IPS-15b (cell line): Measurements from ENCODE around the gene SCRT2.
A peak's percentile ranks its signal among the peaks of the same experiment; 100 is the strongest.
"Not testable (repeated sequence)": the region's sequence is repeated elsewhere in the genome, so short reads cannot be mapped to it uniquely, and the experiment has no call there.

Experiments used
- H3K27me3 ChIP-seq: one replicate; pipeline ENCODE4 v1.6.1; 2013; ENCODE audit warnings: low read length; ENCODE audit not compliant: control insufficient read depth, insufficient read depth
- H3K36me3 ChIP-seq: one replicate; pipeline ENCODE4 v1.6.1; 2013; ENCODE audit warnings: low read length; ENCODE audit not compliant: control insufficient read depth, insufficient read depth
- H3K4me1 ChIP-seq: one replicate; pipeline ENCODE4 v1.6.1; 2013; ENCODE audit warnings: mild to moderate bottlenecking, low read length; ENCODE audit not compliant: control insufficient read depth, insufficient read depth
- H3K4me3 ChIP-seq: one replicate; pipeline ENCODE4 v1.5.1; 2013; ENCODE audit warnings: low read depth, low read length
- H3K9ac ChIP-seq: one replicate; pipeline ENCODE4 v1.6.1; 2013; ENCODE audit warnings: low read depth, mild to moderate bottlenecking, low read length
- H3K9me3 ChIP-seq: one replicate; pipeline ENCODE4 v1.6.1; 2013; ENCODE audit warnings: mild to moderate bottlenecking, low read length; ENCODE audit not compliant: control insufficient read depth, insufficient read depth

The SCRT2 gene

GRCh38 chr20:675453-676314 lies at the start of gene SCRT2:
SCRT2 (minus strand) TSS chr20:675802; CDS start chr20:675601, 201 bp downstream.
- Histone ChIP-seq H3K9me3 (no peaks in the 10 kb centered on the region), H3K4me3 (peak within 1 kb of the TSS; percentile 58), H3K4me1 (peaks cover 2% of the 10 kb centered on the region), H3K27me3 (peaks cover 48% of the 10 kb centered on the region), H3K36me3 (no peaks in the 10 kb centered on the region), H3K9ac (peak within 1 kb of the TSS; percentile 57)

GRCh38 chr20:724797-725196 lies 49.2 kb upstream of the SCRT2 start:
- H3K4me1 ChIP-seq, result not testable (repeated sequence)

GRCh38 chr20:723756-724155 lies 48.2 kb upstream of the SCRT2 start:
- peaks cover 9% of the 10 kb centered on the region for H3K4me1 ChIP-seq
- peaks cover 16% of the 10 kb centered on the region for H3K27me3 ChIP-seq

More at GRCh38 chr20:724797-725196, 49.2 kb upstream of the SCRT2 start:
- not testable (repeated sequence) for H3K9ac ChIP-seq, H3K36me3 ChIP-seq, H3K9me3 ChIP-seq, H3K4me3 ChIP-seq
- H3K27me3 ChIP-seq, result peaks cover 22% of the 10 kb centered on the region

GRCh38 chr20:722822-723644 lies 47.4 kb upstream of the SCRT2 start:
- Histone ChIP-seq H3K27me3 (peaks cover 15% of the 10 kb centered on the region), H3K36me3 (no peaks in the 10 kb centered on the region), H3K4me1 (peaks cover 7% of the 10 kb centered on the region), H3K9ac (no peak overlapping the region), H3K4me3 (no peak overlapping the region), H3K9me3 (no peaks in the 10 kb centered on the region)

More at GRCh38 chr20:723756-724155, 48.2 kb upstream of the SCRT2 start:
- Histone ChIP-seq H3K9ac (no peak overlapping the region), H3K36me3 (no peaks in the 10 kb centered on the region), H3K9me3 (no peaks in the 10 kb centered on the region), H3K4me3 (no peak overlapping the region)

- no peaks in the 10 kb centered on the region for H3K36me3 ChIP-seq
- H3K4me1 ChIP-seq, result peaks cover 7% of the 10 kb centered on the region
- no peak overlapping the region for H3K4me3 ChIP-seq
- no peak overlapping the region for H3K9ac ChIP-seq
- no peaks in the 10 kb centered on the region for H3K9me3 ChIP-seq
- H3K27me3 ChIP-seq, result peaks cover 14% of the 10 kb centered on the region
These were observed 46.3 kb upstream of the SCRT2 start for GRCh38 chr20:721876-722275.

GRCh38 chr20:719816-720215 lies 44.2 kb upstream of the SCRT2 start:
- no peaks in the 10 kb centered on the region for H3K36me3 ChIP-seq
- peaks cover 7% of the 10 kb centered on the region for H3K4me1 ChIP-seq
- H3K4me3 ChIP-seq, result no peak overlapping the region
- no peaks in the 10 kb centered on the region for H3K9me3 ChIP-seq
- no peak overlapping the region for H3K9ac ChIP-seq
- H3K27me3 ChIP-seq, result peaks cover 14% of the 10 kb centered on the region

- Histone ChIP-seq H3K36me3 (no peaks in the 10 kb centered on the region), H3K27me3 (peaks cover 14% of the 10 kb centered on the region), H3K4me3 (no peak overlapping the region), H3K9me3 (no peaks in the 10 kb centered on the region), H3K9ac (no peak overlapping the region), H3K4me1 (peaks cover 7% of the 10 kb centered on the region)
These were observed 43.5 kb upstream of the SCRT2 start for GRCh38 chr20:719068-719467.

- Histone ChIP-seq H3K4me1 (peaks cover 7% of the 10 kb centered on the region), H3K27me3 (peaks cover 14% of the 10 kb centered on the region), H3K9ac (no peak overlapping the region), H3K36me3 (no peaks in the 10 kb centered on the region), H3K4me3 (no peak overlapping the region), H3K9me3 (no peaks in the 10 kb centered on the region)
These were observed 42.2 kb upstream of the SCRT2 start for GRCh38 chr20:717832-718231.

GRCh38 chr20:717271-717670 lies 41.7 kb upstream of the SCRT2 start:
- Histone ChIP-seq H3K9ac (no peak overlapping the region), H3K27me3 (peaks cover 12% of the 10 kb centered on the region), H3K36me3 (no peaks in the 10 kb centered on the region), H3K4me3 (no peak overlapping the region), H3K4me1 (peaks cover 7% of the 10 kb centered on the region), H3K9me3 (no peaks in the 10 kb centered on the region)

- Histone ChIP-seq H3K9ac (no peak overlapping the region), H3K36me3 (no peaks in the 10 kb centered on the region)
These were observed 38.9 kb upstream of the SCRT2 start for GRCh38 chr20:714453-714852.

GRCh38 chr20:711576-711975 lies 36.0 kb upstream of the SCRT2 start:
- no peaks in the 10 kb centered on the region for H3K9me3 ChIP-seq
- no peak overlapping the region for H3K9ac ChIP-seq
- peaks cover 42% of the 10 kb centered on the region for H3K27me3 ChIP-seq
- no peaks in the 10 kb centered on the region for H3K36me3 ChIP-seq
- peaks cover 2% of the 10 kb centered on the region for H3K4me1 ChIP-seq
- no peak overlapping the region for H3K4me3 ChIP-seq

More at GRCh38 chr20:714453-714852, 38.9 kb upstream of the SCRT2 start:
- H3K9me3 ChIP-seq, result no peaks in the 10 kb centered on the region
- peaks cover 2% of the 10 kb centered on the region for H3K4me1 ChIP-seq
- peaks cover 30% of the 10 kb centered on the region for H3K27me3 ChIP-seq
- H3K4me3 ChIP-seq, result no peak overlapping the region
